Tibial artery (tissue), 4 donors: ENCODE data around the gene GPR176.

Experiments
- DNase-seq, 2 donors: peaks; one replicate each; pipeline ENCODE4 v3.0.0-alpha.2; 2019
- H3K27ac ChIP-seq, 2 donors: fragments of 200-600 bp; sonication (generic) in 1 of 2; 1 replicate in 1 of 2; 2 replicates in 1 of 2; pipeline ENCODE4 v1.5.1; 2018 to 2019; ENCODE audit warnings: mild to moderate bottlenecking in 1 of 2
- H3K27me3 ChIP-seq, 2 donors: fragments of 200-600 bp; sonication (generic) in 1 of 2; one replicate each; pipeline versions ENCODE4 v1.5.1 to v1.6.0; 2016 to 2019
- H3K36me3 ChIP-seq, 3 donors: fragments of 200-600 bp; sonication (generic) in 2 of 3; one replicate each; pipeline ENCODE4 v1.5.1; 2016 to 2019; ENCODE audit warnings: mild to moderate bottlenecking in 2 of 3
- H3K4me1 ChIP-seq, 4 donors: fragments of 200-600 bp; sonication (generic) in 2 of 4; 1 replicate in 3 of 4; 2 replicates in 1 of 4; pipeline ENCODE4 v1.5.1; 2016 to 2019
- H3K4me3 ChIP-seq, 2 donors: fragments of 200-600 bp; sonication (generic) in 1 of 2; 1 replicate in 1 of 2; 2 replicates in 1 of 2; pipeline ENCODE4 v1.5.1; 2018 to 2019; ENCODE audit warnings: mild to moderate bottlenecking in 2 of 2
- H3K9me3 ChIP-seq, 3 donors: fragments of 200-600 bp; sonication (generic) in 1 of 3; one replicate each; pipeline ENCODE4 v1.5.1; 2016 to 2019
- CTCF ChIP-seq, 2 experiments: fragments of 200-600 bp in 1 of 2; fragments of 450-650 bp in 1 of 2; IDR thresholded peaks; one replicate each; pipeline ENCODE4 v1.5.1; 2017 to 2019; ENCODE audit warnings: antibody characterized with exemption in 2 of 2, mild to moderate bottlenecking in 1 of 2, moderate library complexity in 1 of 2
- intact Hi-C: fragments of 100-400 bp; cut with DNase I; formaldehyde crosslinking; loops from one replicate; pipeline ENCODE4 v1.15.0; 2023; ENCODE audit warnings: low total_unique reads

The GPR176 gene

GRCh38 chr15:39792025-39792843, 127.8 kb downstream of the GPR176 start:
- DNase-seq = no peak
- no peak overlapping the region for H3K27ac ChIP-seq
- H3K4me1 ChIP-seq = no peaks in the 10 kb centered on the region
- no peaks in the 10 kb centered on the region for H3K36me3 ChIP-seq
- no peaks in the 10 kb centered on the region for H3K27me3 ChIP-seq
- H3K4me3 ChIP-seq = no peak overlapping the region
- no peaks in the 10 kb centered on the region for H3K9me3 ChIP-seq
- TF ChIP-seq CTCF (IDR thresholded peaks at IDR 0.05) = no peak
- intact Hi-C loops = no loop called here

GRCh38 chr15:39789736-39790135, 130.3 kb downstream of the GPR176 start:
- H3K9me3 ChIP-seq = no peaks in the 10 kb centered on the region
- H3K27me3 ChIP-seq = no peaks in the 10 kb centered on the region
- H3K27ac ChIP-seq = no peak overlapping the region
- intact Hi-C loops = loop anchor here (5.0 to 10.0 kb wide), 2 partner anchors 188 to 255 kb away; no protein-coding TSS in a partner anchor
- H3K4me1 ChIP-seq = peaks cover 0 to 4% (median 2%) of the 10 kb centered on the region in 4 donors
- no peak for TF ChIP-seq CTCF (IDR thresholded peaks at IDR 0.05)
- H3K36me3 ChIP-seq = no peaks in the 10 kb centered on the region
- H3K4me3 ChIP-seq = no peak overlapping the region
- DNase-seq = no peak

GRCh38 chr15:39788800-39789565, 131.1 kb downstream of the GPR176 start:
- intact Hi-C loops = loop anchor here (5.0 to 10.0 kb wide), 2 partner anchors 188 to 256 kb away; no protein-coding TSS in a partner anchor
- Histone ChIP-seq H3K9me3 (no peaks in the 10 kb centered on the region), H3K4me1 (peaks cover 0 to 7% (median 5%) of the 10 kb centered on the region in 4 donors), H3K4me3 (no peak overlapping the region), H3K27ac (no peak overlapping the region), H3K27me3 (no peaks in the 10 kb centered on the region), H3K36me3 (no peaks in the 10 kb centered on the region)
- DNase-seq = no peak
- no peak for TF ChIP-seq CTCF (IDR thresholded peaks at IDR 0.05)

GRCh38 chr15:39788108-39788507, 132.0 kb downstream of the GPR176 start:
- H3K4me1 ChIP-seq = peaks cover 0 to 13% (median 12%) of the 10 kb centered on the region in 4 donors
- DNase-seq = no peak
- no peaks in the 10 kb centered on the region for H3K36me3 ChIP-seq
- H3K9me3 ChIP-seq = no peaks in the 10 kb centered on the region
- intact Hi-C loops = loop anchor here (5.0 to 10.0 kb wide), 2 partner anchors 189 to 257 kb away; no protein-coding TSS in a partner anchor
- no peak overlapping the region for H3K27ac ChIP-seq
- no peaks in the 10 kb centered on the region for H3K27me3 ChIP-seq
- no peak for TF ChIP-seq CTCF (IDR thresholded peaks at IDR 0.05)
- no peak overlapping the region for H3K4me3 ChIP-seq

- Histone ChIP-seq H3K36me3 (no peaks in the 10 kb centered on the region), H3K27me3 (no peaks in the 10 kb centered on the region), H3K4me1 (peaks cover 0 to 13% (median 12%) of the 10 kb centered on the region in 4 donors), H3K27ac (no peak overlapping the region), H3K9me3 (no peaks in the 10 kb centered on the region), H3K4me3 (no peak overlapping the region)
- TF ChIP-seq CTCF (IDR thresholded peaks at IDR 0.05) = no peak
- DNase-seq = no peak
- intact Hi-C loops = loop anchor here (5.0 to 10.0 kb wide), 2 partner anchors 190 to 257 kb away; no protein-coding TSS in a partner anchor
Observed at GRCh38 chr15:39787479-39787878, 132.6 kb downstream of the GPR176 start.
